ENCODE measurements around the gene RFTN1.

GRCh38 chr3:16326724-16327349 is 186.7 kb downstream of the RFTN1 start:
- no peak for TF ChIP-seq POLR2AphosphoS5 (IDR thresholded peaks at IDR 0.05; ENCODE audit: low read depth, low read length)
- no peak for TF ChIP-seq POLR2A (IDR thresholded peaks at IDR 0.05; ENCODE audit: low read depth, low read length)
- TF ChIP-seq SPI1 (IDR thresholded peaks at IDR 0.05; ENCODE audit: low read depth, low read length): no peak
- TF ChIP-seq TAF1 (IDR thresholded peaks at IDR 0.05; ENCODE audit: low read depth, low read length): no peak
- TF ChIP-seq POU2F2 (IDR thresholded peaks at IDR 0.05; ENCODE audit: low read depth, low read length): no peak
